Activated T-cell treated with anti-CD3 and anti-CD28 coated beads for 1 hour (primary cell): Measurements from ENCODE around the gene ACP2.
"Not testable (repeated sequence)": the region's sequence is repeated elsewhere in the genome, so short reads cannot be mapped to it uniquely, and the experiment has no call there.

Experiments used
- DNase-seq: peaks from one replicate; pipeline ENCODE4 v3.0.0-alpha.2; 2020; ENCODE audit warnings: low read depth

The ACP2 gene

GRCh38 chr11:47243454-47243853 lies 5.2 kb downstream of the ACP2 start:
- no peak for DNase-seq

DNA sequence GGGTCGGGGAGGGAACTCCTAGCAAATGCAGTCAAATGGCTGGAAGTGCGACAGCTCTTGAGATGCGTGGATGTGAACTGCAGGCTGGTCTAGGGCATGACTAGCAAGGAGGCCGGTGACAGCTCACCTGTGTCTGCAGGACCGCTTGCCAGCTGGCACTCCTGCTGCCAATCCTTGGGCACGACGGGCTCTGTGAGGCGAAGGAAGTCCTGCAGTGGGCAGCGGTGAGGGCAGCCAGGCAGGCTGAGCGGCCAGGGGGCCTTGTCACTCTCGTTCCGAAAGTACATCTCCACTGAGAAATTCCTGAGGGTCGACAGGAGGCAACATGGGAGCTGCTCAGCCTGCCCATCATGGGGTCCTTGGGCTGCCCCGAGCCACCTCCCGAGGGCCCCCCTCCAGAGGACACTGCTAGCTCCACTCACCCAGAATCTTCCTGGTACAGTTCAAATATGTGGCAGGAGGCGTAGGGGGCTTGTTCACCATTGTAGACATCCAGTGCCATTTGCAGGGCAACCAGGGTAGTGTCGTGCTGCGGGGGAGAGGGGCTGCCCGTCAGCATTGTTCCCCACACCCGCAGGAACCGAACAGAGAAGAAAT lies 5.9 kb downstream of the ACP2 start:
- DNase-seq = no peak

DNA sequence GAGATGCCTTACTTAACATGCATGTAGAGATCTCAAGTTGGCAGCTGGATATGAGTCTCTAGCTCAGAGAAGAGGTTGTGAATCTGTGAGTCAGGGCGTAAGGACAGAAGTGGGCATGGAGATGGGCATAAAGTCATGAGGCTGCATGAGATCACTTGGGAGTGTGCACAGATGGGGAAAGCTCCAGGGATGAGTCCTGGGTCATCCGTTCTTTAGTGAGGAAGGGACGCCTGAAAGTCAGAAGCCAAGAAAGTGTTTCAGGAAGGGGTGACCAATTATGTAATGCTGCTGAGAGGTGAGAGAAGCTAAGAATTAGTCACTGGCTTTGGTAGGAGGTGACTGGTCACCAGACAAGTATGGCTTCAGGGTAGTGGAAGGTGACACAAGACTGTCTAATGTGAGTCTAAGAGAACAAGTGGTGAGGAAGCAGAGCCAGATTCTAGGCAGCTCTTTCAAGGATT lies 6.7 kb downstream of the ACP2 start:
- no peak for DNase-seq

- no peak for DNase-seq
These were observed 8.8 kb downstream of the ACP2 start for GRCh38 chr11:47239852-47240251.

DNA sequence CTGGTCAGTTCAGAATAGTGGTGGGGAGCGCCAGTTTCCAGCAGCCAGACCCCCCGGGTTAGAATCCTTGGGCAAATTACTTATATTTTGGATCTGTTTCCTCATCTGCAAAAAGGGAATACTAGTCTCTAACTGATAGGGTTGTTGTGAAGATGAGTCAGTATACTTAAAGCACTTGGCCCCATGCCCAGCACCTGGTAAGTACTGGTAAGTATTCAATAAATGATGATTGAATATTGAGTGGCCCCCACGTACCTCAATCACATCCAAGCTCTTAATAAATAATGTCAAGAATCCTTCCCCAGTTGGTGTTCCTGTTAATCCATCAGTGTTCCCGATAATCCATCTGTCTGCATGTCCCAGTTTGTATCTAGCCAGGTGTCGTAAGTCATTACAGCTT lies 12.1 kb downstream of the ACP2 start:
- no peak for DNase-seq

GRCh38 chr11:47235163-47235562 lies 13.5 kb downstream of the ACP2 start:
- no peak for DNase-seq

DNA sequence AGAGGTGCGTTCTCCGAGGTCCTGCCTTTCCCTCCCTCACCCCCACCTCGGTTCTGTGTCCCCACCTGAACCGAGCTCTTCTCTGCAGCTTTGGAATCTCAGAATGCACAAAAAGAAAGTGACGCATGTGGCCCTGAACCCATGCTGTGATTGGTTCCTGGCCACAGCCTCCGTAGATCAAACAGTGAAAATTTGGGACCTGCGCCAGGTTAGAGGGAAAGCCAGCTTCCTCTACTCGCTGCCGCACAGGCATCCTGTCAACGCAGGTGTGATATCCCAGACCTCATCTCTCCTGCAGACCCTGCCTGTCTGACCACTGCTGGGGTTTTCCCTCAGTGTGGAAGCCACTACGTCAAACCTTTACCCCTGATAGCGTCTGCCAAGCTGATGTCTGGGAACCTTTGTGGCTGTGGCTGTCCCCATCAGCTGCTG lies 13.9 kb downstream of the ACP2 start:
- peak; percentile 37 for DNase-seq

GRCh38 chr11:47233989-47234668 lies 14.5 kb downstream of the ACP2 start:
- DNase-seq = no peak

GRCh38 chr11:47233051-47233450 lies 15.6 kb downstream of the ACP2 start:
- no peak for DNase-seq

- no peak for DNase-seq
These were observed 19.5 kb downstream of the ACP2 start for GRCh38 chr11:47229161-47229560.

GRCh38 chr11:47225552-47226400 lies 22.8 kb downstream of the ACP2 start:
- DNase-seq = no peak

- DNase-seq = no peak
These were observed 25.9 kb downstream of the ACP2 start for GRCh38 chr11:47222696-47223095.

- no peak for DNase-seq
These were observed 28.2 kb downstream of the ACP2 start for GRCh38 chr11:47220401-47220821.

DNA sequence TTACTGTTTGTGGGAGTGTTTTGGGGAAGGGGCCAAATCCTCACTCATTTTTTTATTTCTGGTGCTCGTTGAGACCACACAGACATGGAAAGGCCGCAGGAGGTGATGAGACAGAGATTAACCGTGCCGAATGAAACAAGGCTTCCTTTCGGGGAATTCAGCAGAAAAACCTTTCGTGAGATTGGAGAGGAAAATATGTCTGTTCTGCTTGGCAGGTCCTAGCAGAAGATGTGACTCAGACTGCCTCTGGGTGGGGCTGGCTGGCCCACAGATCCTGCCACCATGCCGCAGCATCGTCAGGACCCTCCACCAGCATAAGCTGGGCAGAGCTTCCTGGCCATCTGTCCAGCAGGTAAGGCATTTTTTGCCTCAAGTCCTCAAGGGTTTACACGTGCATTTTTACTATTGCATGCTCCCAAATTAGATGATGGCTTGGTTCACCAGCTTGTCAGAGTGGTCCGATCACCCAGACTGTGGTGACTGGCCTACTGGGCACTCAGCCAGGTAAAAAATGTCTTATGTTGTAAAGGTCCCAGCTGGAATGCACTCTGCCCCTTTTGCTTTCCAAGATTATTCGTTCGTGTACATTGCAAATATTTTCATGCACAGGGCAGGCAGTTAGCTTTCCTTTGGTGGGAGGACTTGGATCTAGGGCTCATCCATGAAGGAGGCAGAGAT lies 32.4 kb downstream of the ACP2 start:
- DNase-seq = peak; percentile 33

DNA sequence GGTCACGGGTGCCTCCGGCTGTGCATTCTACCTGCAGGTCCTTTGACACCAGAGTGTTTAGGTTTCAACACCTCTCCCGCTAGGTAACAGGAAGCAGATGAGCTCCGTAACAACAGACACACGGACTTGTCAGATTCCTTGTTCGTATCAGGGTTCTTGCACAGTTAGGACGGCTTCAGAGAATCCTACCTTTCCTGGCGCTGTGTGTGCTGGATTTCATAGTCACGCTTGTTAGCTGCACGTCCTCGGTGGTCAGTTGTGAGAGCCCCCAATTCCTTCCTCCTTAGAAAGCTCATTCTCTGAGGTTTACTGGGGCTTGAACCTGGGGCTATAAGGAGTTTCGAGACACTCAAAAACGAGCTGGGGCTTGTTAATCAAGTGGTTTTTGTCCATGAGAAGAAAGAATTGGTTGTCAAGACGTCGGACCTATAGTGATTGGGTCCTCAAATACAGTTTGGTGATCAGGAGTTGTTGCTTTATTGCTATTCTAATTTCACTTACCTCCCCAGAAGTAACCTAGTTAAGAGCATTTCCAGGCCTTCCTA lies 33.2 kb downstream of the ACP2 start:
- no peak for DNase-seq

DNA sequence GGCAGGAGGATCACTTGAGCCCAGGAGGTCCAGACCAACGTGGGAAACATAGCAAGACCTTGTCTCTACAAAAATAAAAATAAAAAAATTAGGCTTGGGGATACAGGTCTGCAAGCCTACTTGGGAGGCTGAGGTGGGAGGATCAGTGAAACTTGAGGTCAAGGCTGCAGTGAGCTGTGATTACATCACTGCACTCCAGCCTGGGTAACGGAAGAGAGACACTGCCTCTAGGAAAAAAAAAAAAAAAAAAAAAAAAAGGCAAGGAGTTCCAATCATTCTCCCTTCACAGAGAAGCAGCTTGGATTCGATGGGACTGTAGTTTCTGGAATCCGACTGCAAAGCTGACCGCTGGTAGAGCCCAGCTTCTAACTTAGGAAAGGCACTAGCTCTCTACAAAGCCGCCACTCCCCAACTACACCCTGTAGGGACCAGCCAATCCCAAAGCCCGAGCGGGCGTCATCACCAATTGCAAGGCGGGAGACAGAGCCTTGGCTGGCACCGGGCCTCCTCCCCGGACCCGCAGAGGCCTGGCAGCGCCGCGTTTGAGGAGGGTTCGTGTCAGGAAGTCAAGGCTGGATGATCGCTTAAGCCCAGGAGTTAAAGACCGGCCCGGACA lies 34.6 kb downstream of the ACP2 start:
- DNase-seq = peak; percentile 74

DNA sequence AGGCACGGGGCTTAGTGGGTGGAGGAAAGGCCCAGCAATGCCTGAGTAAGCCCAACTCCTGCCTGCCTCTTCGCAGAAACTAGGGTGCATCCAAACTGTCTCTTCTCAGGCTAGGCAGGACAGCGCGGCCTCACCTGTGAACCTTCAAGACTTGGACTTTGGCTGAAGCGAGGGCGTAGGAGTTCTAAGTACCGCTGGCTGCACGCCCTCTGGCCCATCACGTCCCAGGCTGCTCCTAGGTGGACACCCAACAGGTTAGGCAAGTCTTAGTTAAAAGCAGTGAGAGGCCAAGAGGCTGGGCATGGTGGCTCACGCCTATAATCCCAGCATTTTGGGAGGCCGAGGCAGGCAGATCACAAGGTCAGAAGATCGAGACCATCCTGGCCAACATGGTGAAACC lies 35.7 kb downstream of the ACP2 start:
- DNase-seq = no peak

DNA sequence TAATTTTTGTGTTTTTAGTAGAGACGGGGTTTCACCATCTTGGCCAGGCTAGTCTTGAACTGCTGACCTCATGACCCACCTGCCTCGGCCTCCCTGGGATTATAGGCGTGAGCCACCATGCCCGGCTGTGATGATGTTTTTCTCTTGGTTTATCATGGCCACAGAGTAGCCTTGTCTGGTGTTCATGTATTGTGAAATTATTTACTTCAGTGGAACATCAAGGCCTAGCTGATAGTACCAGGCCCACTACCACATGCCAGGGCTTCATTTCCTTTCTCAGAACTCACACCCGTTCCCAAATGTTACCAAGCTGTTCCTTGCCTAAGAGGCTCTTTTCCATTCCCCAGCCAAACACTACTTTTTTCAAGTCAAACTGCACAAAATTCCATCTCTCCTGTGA lies 40.0 kb downstream of the ACP2 start:
- no peak for DNase-seq

- not testable (repeated sequence) for DNase-seq
These were observed 40.5 kb downstream of the ACP2 start for GRCh38 chr11:47208008-47208552.

GRCh38 chr11:47207459-47207858 lies 41.2 kb downstream of the ACP2 start:
- DNase-seq = no peak

GRCh38 chr11:47206577-47206976 lies 42.0 kb downstream of the ACP2 start:
- DNase-seq = not testable (repeated sequence)
